ENCODE results near the gene PHF3.

PHF3 gene

DNA sequence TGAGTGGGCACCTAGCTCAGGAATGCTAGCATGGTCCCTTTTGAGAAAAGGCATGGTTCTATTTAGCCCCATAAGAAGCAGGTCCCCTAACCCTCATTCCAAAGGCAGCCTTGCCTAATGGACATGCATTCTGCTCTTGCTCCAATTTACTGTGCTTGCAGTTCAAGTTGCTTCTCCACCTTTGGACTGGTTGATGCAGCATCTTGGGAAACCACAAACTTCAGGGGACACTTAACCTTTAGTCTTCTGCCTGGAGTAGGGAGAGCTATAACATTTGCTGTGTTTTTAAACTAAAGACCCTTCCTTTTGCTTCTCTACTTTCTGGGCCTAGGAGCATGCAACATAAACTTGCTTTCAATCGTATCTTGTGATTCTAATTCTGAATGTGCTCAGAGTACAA lies 5.1 kb upstream of the PHF3 start:
- H3K27me3 ChIP-seq (ENCODE audit: low read depth) = no peaks in the 10 kb centered on the region
- no peak for DNase-seq (ENCODE audit: low spot score in 2 of 2)
- in situ Hi-C loops (cut with MboI; ENCODE audit: low sequenced_read_pairs) = no loop called here
- H3K9me3 ChIP-seq = no peaks in the 10 kb centered on the region
- H3K36me3 ChIP-seq (replicated peaks) = no peaks in the 10 kb centered on the region
- peaks cover 4% of the 10 kb centered on the region for H3K4me1 ChIP-seq
- no peak overlapping the region for H3K4me3 ChIP-seq

DNA sequence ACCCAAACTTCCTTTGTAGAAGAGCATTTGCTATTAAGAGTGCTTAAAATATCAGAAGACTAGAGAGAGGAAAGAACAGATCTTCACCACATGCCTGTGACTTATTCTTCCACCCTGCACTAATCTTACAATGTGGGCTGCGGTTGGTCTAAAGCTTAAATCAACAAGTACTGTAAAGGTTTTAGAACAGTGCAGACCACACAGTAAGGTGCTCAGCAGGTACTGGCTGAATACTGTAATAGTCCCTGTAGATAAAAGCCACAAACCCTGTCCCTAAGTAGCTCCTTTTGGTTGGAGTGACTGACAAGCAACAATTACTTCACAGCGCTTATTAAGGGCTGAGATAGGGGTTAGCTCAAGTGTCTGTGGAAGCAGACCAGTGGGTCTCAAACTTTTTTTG lies 972 bp upstream of the PHF3 start:
- in situ Hi-C loops (cut with MboI; ENCODE audit: low sequenced_read_pairs) = no loop called here
- Histone ChIP-seq H3K4me1 (peaks cover 16% of the 10 kb centered on the region), H3K36me3 (replicated peaks) (no peaks in the 10 kb centered on the region; the same call in 1 of the 2 replicates), H3K27me3 (ENCODE audit: low read depth) (no peaks in the 10 kb centered on the region), H3K9me3 (no peaks in the 10 kb centered on the region), H3K4me3 (no peak overlapping the region)
- no peak for DNase-seq (ENCODE audit: low spot score in 2 of 2)

DNA sequence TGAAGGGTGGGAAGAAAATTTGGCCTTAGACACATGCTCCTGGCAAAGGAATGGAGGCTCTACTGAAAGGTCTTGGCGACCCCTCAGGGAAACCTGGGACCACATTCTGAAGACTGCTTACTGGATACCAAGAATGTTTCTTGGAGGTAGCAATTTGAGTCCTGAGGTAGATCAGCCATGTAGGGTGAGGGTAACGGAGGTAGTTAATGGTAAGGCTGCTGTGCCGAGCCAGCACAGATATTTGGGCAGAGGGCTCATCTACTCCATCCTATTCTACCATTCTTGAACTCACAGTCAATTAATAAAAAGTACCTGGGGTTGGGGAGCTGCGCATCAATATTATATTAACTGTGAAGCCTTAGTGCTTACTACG lies 401 bp upstream of the PHF3 start:
- peaks cover 21% of the 10 kb centered on the region for H3K4me1 ChIP-seq
- in situ Hi-C loops (cut with MboI; ENCODE audit: low sequenced_read_pairs) = no loop called here
- H3K27me3 ChIP-seq (ENCODE audit: low read depth) = no peaks in the 10 kb centered on the region
- peak overlapping the region; percentile 86 for H3K4me3 ChIP-seq
- no peaks in the 10 kb centered on the region; the same call in 1 of the 2 replicates for H3K36me3 ChIP-seq (replicated peaks)
- no peak for DNase-seq (ENCODE audit: low spot score in 2 of 2)
- H3K9me3 ChIP-seq = no peaks in the 10 kb centered on the region

GRCh38 chr6:63636518-63637021 lies 968 bp downstream of the PHF3 start:
- in situ Hi-C loops (cut with MboI; ENCODE audit: low sequenced_read_pairs) = no loop called here
- DNase-seq (ENCODE audit: low spot score in 2 of 2) = peak; percentile 40 to 69
- Histone ChIP-seq H3K27me3 (ENCODE audit: low read depth) (no peaks in the 10 kb centered on the region), H3K4me3 (peak overlapping the region; percentile 86), H3K36me3 (replicated peaks) (no peaks in the 10 kb centered on the region; the same call in 1 of the 2 replicates), H3K4me1 (peaks cover 22% of the 10 kb centered on the region), H3K9me3 (no peaks in the 10 kb centered on the region)

DNA sequence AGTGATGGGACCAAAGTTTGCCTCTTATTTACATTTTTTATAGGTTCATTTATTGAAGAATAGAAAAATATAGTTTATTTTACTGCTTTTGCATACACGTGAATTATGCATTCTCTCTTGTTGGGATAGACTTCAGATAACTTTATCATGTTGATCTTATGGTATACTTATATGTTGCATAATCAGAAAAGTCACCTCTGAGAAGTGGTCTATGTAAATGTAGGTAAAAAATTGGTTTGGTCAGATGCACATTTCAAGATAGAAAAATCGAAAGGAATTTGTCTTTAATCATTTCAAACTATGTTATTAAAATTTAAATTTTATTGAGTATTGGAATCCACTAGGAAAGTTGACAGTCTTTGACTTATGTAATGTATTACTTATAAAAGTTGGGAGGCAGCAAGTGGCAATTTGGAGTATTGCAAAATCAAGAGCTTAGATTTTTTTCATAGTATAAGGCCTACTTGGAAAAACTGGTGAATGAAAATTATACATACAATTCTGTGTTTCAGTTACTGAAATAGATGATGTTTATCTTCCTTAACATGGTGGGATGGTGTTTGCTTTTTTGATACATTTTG lies 2.4 kb downstream of the PHF3 start:
- no peaks in the 10 kb centered on the region for H3K27me3 ChIP-seq (ENCODE audit: low read depth)
- H3K36me3 ChIP-seq (replicated peaks) = no peaks in the 10 kb centered on the region; the same call in 1 of the 2 replicates
- DNase-seq (ENCODE audit: low spot score in 2 of 2) = no peak
- peaks cover 22% of the 10 kb centered on the region for H3K4me1 ChIP-seq
- in situ Hi-C loops (cut with MboI; ENCODE audit: low sequenced_read_pairs) = no loop called here
- no peaks in the 10 kb centered on the region for H3K9me3 ChIP-seq
- peak overlapping the region; percentile 86 for H3K4me3 ChIP-seq

DNA sequence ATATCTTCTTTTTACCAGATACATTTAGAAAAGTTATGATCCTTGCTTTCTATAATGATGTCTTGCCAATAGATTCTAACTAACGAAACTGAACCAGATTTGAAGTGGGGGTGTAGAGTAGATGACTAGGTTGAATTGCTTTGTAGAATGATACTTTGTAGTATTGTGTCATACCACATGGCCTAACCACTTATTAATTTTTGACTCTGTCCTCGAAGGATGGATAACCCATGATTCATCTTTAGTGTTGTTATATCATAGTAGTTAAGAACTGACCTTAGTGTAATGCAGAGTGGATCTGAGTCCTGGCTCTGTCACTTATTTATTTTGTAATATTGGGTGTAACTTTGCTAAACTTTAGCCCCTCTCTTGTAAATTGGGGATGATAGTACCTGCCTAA lies 4.5 kb downstream of the PHF3 start:
- no peaks in the 10 kb centered on the region for H3K27me3 ChIP-seq (ENCODE audit: low read depth)
- H3K4me3 ChIP-seq = no peak overlapping the region
- DNase-seq (ENCODE audit: low spot score in 2 of 2) = no peak
- H3K4me1 ChIP-seq = peaks cover 20% of the 10 kb centered on the region
- no peaks in the 10 kb centered on the region; the same call in 1 of the 2 replicates for H3K36me3 ChIP-seq (replicated peaks)
- H3K9me3 ChIP-seq = no peaks in the 10 kb centered on the region
- in situ Hi-C loops (cut with MboI; ENCODE audit: low sequenced_read_pairs) = loop anchor here (10.0 kb wide), 1 partner anchor 45 kb away; no protein-coding TSS in a partner anchor

DNA sequence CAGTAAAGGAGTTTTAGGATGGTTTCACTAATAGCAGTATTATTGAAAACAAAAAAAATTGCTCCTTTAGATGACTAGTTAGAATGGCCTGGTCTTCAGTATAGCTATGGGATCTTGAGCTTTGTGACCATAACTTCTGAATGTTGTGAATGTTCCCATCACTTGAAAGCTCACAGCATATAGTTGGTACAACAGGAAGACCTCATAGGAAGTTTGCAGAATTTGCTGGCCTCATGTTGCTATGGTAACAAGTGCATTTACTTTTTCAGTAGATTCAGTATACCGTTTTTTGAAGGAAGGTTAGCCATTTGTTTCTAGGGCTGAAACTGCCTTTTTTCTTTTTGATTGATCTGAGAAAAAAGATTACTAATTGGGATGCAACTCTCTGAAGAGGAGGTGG lies 8.3 kb downstream of the PHF3 start:
- Histone ChIP-seq H3K36me3 (replicated peaks) (no peaks in the 10 kb centered on the region), H3K4me1 (peaks cover 9% of the 10 kb centered on the region), H3K4me3 (no peak overlapping the region), H3K27me3 (ENCODE audit: low read depth) (no peaks in the 10 kb centered on the region), H3K9me3 (no peaks in the 10 kb centered on the region)
- in situ Hi-C loops (cut with MboI; ENCODE audit: low sequenced_read_pairs) = loop anchor here (10.0 kb wide), 1 partner anchor 49 kb away; no protein-coding TSS in a partner anchor
- DNase-seq (ENCODE audit: low spot score in 2 of 2) = no peak

DNA sequence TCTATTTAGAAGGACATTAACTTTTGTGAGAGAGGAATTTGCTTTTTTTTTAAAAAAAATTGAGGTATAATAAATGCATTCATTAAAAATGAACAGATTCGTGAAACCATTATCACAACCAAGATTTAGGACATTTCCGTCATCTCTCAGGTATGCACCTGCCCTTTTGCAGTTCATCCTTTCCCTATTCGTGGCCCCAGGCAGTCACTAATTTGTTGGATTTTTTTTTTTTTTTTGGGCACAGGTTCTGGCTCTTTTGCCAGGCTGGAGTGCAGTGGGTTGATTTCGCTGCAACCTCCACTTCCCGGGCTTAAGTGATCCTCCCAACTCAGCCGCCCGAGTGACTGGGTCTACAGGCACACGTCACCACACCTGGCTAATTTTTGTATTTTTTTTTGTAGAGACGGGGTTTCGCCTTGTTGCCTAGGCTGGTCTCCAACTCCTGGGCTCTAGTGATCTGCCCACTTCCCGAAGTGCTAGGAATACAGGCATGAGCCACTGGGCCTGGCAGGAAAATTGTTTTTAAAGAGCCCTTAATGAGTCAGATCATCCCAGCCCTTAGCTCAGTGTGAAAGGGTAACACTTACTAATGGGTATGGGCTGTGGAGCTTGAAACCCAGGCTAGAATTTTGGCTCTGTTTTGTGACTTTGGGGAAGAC lies 9.2 kb downstream of the PHF3 start:
- Histone ChIP-seq H3K36me3 (replicated peaks) (no peaks in the 10 kb centered on the region), H3K4me3 (no peak overlapping the region), H3K27me3 (ENCODE audit: low read depth) (no peaks in the 10 kb centered on the region), H3K9me3 (no peaks in the 10 kb centered on the region), H3K4me1 (peaks cover 5% of the 10 kb centered on the region)
- DNase-seq (ENCODE audit: low spot score in 2 of 2) = no peak
- in situ Hi-C loops (cut with MboI; ENCODE audit: low sequenced_read_pairs) = loop anchor here (10.0 kb wide), 1 partner anchor 50 kb away; no protein-coding TSS in a partner anchor

DNA sequence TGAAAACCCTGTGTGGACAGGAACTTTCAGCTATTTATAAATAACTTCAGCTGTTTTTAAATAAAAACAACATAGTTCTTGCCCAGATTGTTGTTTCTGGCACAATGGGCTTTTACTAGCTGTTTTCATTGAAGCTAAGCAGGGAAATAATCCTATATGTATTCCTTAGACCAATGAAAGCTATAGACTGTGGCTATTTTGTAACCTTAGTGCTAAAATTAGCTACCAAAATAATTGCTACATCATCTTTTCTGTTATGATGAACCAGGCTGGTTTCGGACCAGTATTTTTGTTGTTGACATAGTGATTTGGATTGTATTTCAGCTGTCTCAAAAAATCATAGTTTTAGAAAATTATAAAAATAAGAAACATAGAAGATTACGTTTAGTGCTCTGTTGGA lies 13.7 kb downstream of the PHF3 start:
- Histone ChIP-seq H3K4me1 (no peaks in the 10 kb centered on the region), H3K4me3 (no peak overlapping the region), H3K9me3 (no peaks in the 10 kb centered on the region), H3K27me3 (ENCODE audit: low read depth) (no peaks in the 10 kb centered on the region), H3K36me3 (replicated peaks) (no peaks in the 10 kb centered on the region)
- in situ Hi-C loops (cut with MboI; ENCODE audit: low sequenced_read_pairs) = loop anchor here (10.0 kb wide), 1 partner anchor 54 kb away; no protein-coding TSS in a partner anchor
- no peak for DNase-seq (ENCODE audit: low spot score in 2 of 2)

GRCh38 chr6:63649847-63650265 lies 14.3 kb downstream of the PHF3 start:
- Histone ChIP-seq H3K4me3 (no peak overlapping the region), H3K27me3 (ENCODE audit: low read depth) (no peaks in the 10 kb centered on the region), H3K36me3 (replicated peaks) (no peaks in the 10 kb centered on the region), H3K4me1 (no peaks in the 10 kb centered on the region), H3K9me3 (no peaks in the 10 kb centered on the region)
- in situ Hi-C loops (cut with MboI; ENCODE audit: low sequenced_read_pairs) = loop anchor here (10.0 kb wide), 1 partner anchor 55 kb away; no protein-coding TSS in a partner anchor
- DNase-seq (ENCODE audit: low spot score in 2 of 2) = no peak

DNA sequence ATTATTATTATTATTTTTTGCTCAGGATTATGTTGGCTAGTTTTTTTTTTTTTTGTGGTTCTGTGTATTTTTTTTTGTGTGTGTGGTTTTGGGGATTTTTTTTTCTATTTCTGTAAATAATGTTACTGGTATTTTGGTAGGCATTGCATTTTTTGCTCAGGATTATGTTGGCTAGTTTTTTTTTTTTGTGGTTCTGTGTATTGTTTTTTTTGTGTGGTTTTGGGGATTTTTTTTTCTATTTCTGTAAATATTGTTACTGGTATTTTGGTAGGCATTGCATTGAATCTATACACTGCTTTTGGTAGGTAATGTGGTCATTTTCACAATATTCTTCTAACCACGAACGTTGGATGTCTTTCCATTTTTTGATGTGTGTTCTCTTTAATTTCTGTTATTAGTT lies 17.4 kb downstream of the PHF3 start:
- H3K9me3 ChIP-seq = no peaks in the 10 kb centered on the region
- DNase-seq (ENCODE audit: low spot score in 2 of 2) = no peak
- no peaks in the 10 kb centered on the region for H3K36me3 ChIP-seq (replicated peaks)
- H3K4me3 ChIP-seq = no peak overlapping the region
- no peaks in the 10 kb centered on the region for H3K27me3 ChIP-seq (ENCODE audit: low read depth)
- in situ Hi-C loops (cut with MboI; ENCODE audit: low sequenced_read_pairs) = no loop called here
- no peaks in the 10 kb centered on the region for H3K4me1 ChIP-seq

DNA sequence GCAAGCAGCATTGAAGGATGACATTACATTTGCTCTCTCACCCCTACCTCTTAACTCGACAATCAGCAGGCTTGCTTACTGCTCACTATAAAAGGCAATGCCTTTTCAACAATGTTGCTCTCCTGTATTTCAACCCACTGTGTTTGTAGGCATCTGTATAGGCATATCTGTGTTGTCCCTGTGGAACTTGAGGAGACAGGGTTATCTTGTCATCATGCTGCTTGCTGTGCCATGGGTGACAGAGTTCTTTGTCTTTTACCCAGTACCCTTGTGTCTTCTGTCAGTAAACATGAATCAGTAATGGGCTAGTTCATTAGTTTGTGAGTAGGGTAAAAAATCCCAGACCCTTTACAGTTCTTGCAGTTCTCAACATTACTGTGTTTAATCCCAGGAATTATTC lies 25.2 kb downstream of the PHF3 start:
- H3K27me3 ChIP-seq (ENCODE audit: low read depth) = no peaks in the 10 kb centered on the region
- in situ Hi-C loops (cut with MboI; ENCODE audit: low sequenced_read_pairs) = no loop called here

GRCh38 chr6:63661769-63662168 lies 26.2 kb downstream of the PHF3 start:
- H3K9me3 ChIP-seq = no peaks in the 10 kb centered on the region
- H3K4me3 ChIP-seq = no peak overlapping the region
- no peaks in the 10 kb centered on the region for H3K4me1 ChIP-seq
- H3K27me3 ChIP-seq (ENCODE audit: low read depth) = no peaks in the 10 kb centered on the region
- in situ Hi-C loops (cut with MboI; ENCODE audit: low sequenced_read_pairs) = no loop called here
- DNase-seq (ENCODE audit: low spot score in 2 of 2) = no peak
- H3K36me3 ChIP-seq (replicated peaks) = no peaks in the 10 kb centered on the region; the same call in 1 of the 2 replicates

More for the DNA sequence above, 25.2 kb downstream of the PHF3 start:
- Histone ChIP-seq H3K4me1 (no peaks in the 10 kb centered on the region), H3K36me3 (replicated peaks) (no peaks in the 10 kb centered on the region; the same call in 1 of the 2 replicates), H3K9me3 (no peaks in the 10 kb centered on the region), H3K4me3 (no peak overlapping the region)
- DNase-seq (ENCODE audit: low spot score in 2 of 2) = no peak

All from HAP-1 (cell line).